K562 (cell line): Measurements from ENCODE around the gene ZFYVE28. TPM values are rescaled to one million over a fixed set of nuclear protein-coding genes. Genes with fewer than 3 reads are reported as not detected.

Experiments used
- BACH1 ChIP-seq: fragments of 200-800 bp; sonication (Bioruptor generic); IDR thresholded peaks from 2 replicates; pipeline ENCODE4 v1.6.1; 2016; ENCODE audit warnings: missing genetic modification characterization, missing compliant biosample characterization
- BCOR ChIP-seq: fragments of 450-650 bp; IDR thresholded peaks from 2 replicates; pipeline ENCODE4 v1.6.1; 2016
- CBFA2T3 ChIP-seq: fragments of 450-650 bp; IDR thresholded peaks from 2 replicates; pipeline ENCODE4 v1.6.1; 2017
- HMG20A ChIP-seq: fragments of 450-650 bp; formaldehyde crosslinking; conservative IDR thresholded peaks from 2 replicates; pipeline ENCODE4 v1.4.0; 2020; ENCODE audit warnings: mild to moderate bottlenecking, mixed read lengths
- JUND ChIP-seq, 2 experiments: IDR thresholded peaks; 2 replicates in 1 of 2; 3 replicates in 1 of 2; pipeline ENCODE4 v1.6.1; 2011; ENCODE audit warnings: borderline replicate concordance in 2 of 2, low read depth in 2 of 2, low read length in 2 of 2, improper control_type of control experiment in 1 of 2, missing biosample characterization in 1 of 2, missing genetic modification characterization in 1 of 2, missing genetic modification reagents in 1 of 2
- MCM3 ChIP-seq: fragments of 450-650 bp; IDR thresholded peaks from 2 replicates; pipeline ENCODE4 v1.6.1; 2016
- NCOA4 ChIP-seq: fragments of 450-650 bp; IDR thresholded peaks from 2 replicates; pipeline ENCODE4 v1.6.1; 2018; ENCODE audit warnings: mild to moderate bottlenecking; ENCODE audit not compliant: partially characterized antibody
- POLR2AphosphoS2 ChIP-seq: IDR thresholded peaks from 2 replicates; pipeline ENCODE4 v1.6.1; 2012; ENCODE audit warnings: low read length, improper control_type of control experiment
- RBM34 ChIP-seq: fragments of 200-400 bp; formaldehyde crosslinking; IDR thresholded peaks from 2 replicates; pipeline ENCODE4 v1.6.1; 2018; ENCODE audit warnings: low read length, borderline replicate concordance; ENCODE audit not compliant: insufficient read depth
- STAT6 ChIP-seq: sonication (generic); formaldehyde crosslinking; IDR thresholded peaks from 2 replicates; pipeline ENCODE4 v1.8.1; 2023; ENCODE audit warnings: mild to moderate bottlenecking, missing genetic modification reagents
- ZBTB8A ChIP-seq: fragments of 450-650 bp; IDR thresholded peaks from 2 replicates; pipeline ENCODE4 v1.6.1; 2018; ENCODE audit warnings: mild to moderate bottlenecking, moderate library complexity; ENCODE audit not compliant: partially characterized antibody
- ZNF280A ChIP-seq: fragments of 450-650 bp; IDR thresholded peaks from 2 replicates; pipeline ENCODE4 v1.6.1; 2018; ENCODE audit warnings: mild to moderate bottlenecking, low read depth; ENCODE audit not compliant: partially characterized antibody
- ZNF41 ChIP-seq: fragments of 250-450 bp; sonication (Bioruptor Pico); conservative IDR thresholded peaks from 2 replicates; pipeline ENCODE4 v1.4.0; 2020; ENCODE audit warnings: mild to moderate bottlenecking
- ZNF551 ChIP-seq: fragments of 250-450 bp; sonication (Bioruptor Pico); IDR thresholded peaks from 2 replicates; pipeline ENCODE4 v1.5.0; 2021; ENCODE audit warnings: mild to moderate bottlenecking, moderate library complexity
- polyA plus RNA-seq, 8 experiments: library from polyadenylated mRNA; depleted of rRNA in 4 of 8; stranded (reverse) in 5 of 8; unstranded in 3 of 8; fragments of >200 nt; fragmentation: Nextera tagmentation in 2 of 8; fragmentation: Illumina TruSeq in 1 of 8; extraction: Ambion mirVana in 2 of 8; extraction: Trizol in 1 of 8; gene quantifications; 2 replicates each; pipeline versions ENCODE4 v1.2.1 to v1.2.3, GENCODE V29; 2011 to 2014; ENCODE audit warnings: inconsistent platforms in 1 of 8, missing spikeins in 1 of 8
- total RNA-seq, 7 experiments: library from RNA; depleted of rRNA in 6 of 7; stranded (reverse); fragments of >200 nt in 6 of 7; fragmentation: Illumina TruSeq in 2 of 7; extraction: Trizol in 2 of 7; gene quantifications; 2 replicates each; pipeline versions ENCODE4 v1.2.1 to v1.2.3, GENCODE V29; 2011 to 2021; ENCODE audit warnings: low replicate concordance in 1 of 7
- TF ChIP-seq, protein P1 (sequence below), 2 experiments: fragments of 450-650 bp in 1 of 2; sonication (generic) in 1 of 2; formaldehyde crosslinking in 1 of 2; IDR thresholded peaks; 2 replicates each; pipeline versions ENCODE4 v1.7.1 to v1.9.0; 2016 to 2022; ENCODE audit warnings: inconsistent platforms in 1 of 2, mild to moderate bottlenecking in 1 of 2, missing genetic modification reagents in 1 of 2

Gene ZFYVE28
- total and polyA plus RNA-seq, 9 of the 15 experiments (the other 6 are each of a cell fraction or from before 2014, with no cell fraction given): 1.3 to 24.8 (median 8.9) TPM

DNA sequence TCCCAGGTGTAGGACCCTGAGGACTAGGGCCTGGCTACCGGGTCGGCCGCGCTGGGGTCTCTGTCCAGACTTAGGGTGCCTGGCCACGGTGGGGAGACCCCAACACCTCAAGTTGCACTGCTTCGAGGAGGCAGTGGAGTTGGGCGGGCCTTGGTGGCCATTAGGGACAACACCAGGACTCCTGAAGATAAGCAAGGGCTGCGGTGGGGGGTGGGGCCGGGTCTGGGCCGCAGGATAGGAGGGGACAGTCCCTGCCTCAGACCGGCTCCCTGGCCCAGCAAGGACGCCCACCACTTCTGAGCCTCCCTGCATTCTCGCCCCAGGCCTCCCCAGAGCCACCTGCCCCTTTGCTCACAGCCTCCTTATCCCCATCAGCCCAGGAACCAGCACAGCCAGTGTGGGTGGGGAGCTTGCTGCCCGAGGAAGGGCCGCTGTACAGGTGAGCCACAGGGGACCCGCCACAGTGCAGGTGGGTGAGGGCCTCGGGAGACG lies 151.1 kb downstream of the ZFYVE28 start (continued):
- TF ChIP-seq HMG20A (CRISPR knock-in tag) (no peak), ZNF41 (CRISPR knock-in tag) (no peak), CBFA2T3 (peak; percentile 80), MCM3 (no peak), JUND (IDR thresholded peaks at IDR 0.05; ENCODE audit: borderline replicate concordance, low read depth, low read length) (no peak), JUND (tag; IDR thresholded peaks at IDR 0.05; ENCODE audit: borderline replicate concordance, low read depth, low read length) (no peak), RBM34 (no peak), BCOR (no peak), NCOA4 (no peak), ZNF280A (no peak), BACH1 (tag) (no peak), POLR2AphosphoS2 (no peak), STAT6 (CRISPR knock-in tag) (no peak), ZBTB8A (no peak), ZNF551 (CRISPR knock-in tag) (no peak)
- TF ChIP-seq, protein P1, sequence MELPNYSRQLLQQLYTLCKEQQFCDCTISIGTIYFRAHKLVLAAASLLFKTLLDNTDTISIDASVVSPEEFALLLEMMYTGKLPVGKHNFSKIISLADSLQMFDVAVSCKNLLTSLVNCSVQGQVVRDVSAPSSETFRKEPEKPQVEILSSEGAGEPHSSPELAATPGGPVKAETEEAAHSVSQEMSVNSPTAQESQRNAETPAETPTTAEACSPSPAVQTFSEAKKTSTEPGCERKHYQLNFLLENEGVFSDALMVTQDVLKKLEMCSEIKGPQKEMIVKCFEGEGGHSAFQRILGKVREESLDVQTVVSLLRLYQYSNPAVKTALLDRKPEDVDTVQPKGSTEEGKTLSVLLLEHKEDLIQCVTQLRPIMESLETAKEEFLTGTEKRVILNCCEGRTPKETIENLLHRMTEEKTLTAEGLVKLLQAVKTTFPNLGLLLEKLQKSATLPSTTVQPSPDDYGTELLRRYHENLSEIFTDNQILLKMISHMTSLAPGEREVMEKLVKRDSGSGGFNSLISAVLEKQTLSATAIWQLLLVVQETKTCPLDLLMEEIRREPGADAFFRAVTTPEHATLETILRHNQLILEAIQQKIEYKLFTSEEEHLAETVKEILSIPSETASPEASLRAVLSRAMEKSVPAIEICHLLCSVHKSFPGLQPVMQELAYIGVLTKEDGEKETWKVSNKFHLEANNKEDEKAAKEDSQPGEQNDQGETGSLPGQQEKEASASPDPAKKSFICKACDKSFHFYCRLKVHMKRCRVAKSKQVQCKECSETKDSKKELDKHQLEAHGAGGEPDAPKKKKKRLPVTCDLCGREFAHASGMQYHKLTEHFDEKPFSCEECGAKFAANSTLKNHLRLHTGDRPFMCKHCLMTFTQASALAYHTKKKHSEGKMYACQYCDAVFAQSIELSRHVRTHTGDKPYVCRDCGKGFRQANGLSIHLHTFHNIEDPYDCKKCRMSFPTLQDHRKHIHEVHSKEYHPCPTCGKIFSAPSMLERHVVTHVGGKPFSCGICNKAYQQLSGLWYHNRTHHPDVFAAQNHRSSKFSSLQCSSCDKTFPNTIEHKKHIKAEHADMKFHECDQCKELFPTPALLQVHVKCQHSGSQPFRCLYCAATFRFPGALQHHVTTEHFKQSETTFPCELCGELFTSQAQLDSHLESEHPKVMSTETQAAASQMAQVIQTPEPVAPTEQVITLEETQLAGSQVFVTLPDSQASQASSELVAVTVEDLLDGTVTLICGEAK (IDR thresholded peaks at IDR 0.05): no peak
- TF ChIP-seq, protein P1 (CRISPR knock-in tag; IDR thresholded peaks at IDR 0.05): no peak
